ENCODE data around the gene TIAL1.
A peak's percentile ranks its signal among the peaks of the same experiment; 100 is the strongest.
"Not testable (repeated sequence)": the region's sequence is repeated elsewhere in the genome, so short reads cannot be mapped to it uniquely, and the experiment has no call there.

Gene TIAL1

DNA sequence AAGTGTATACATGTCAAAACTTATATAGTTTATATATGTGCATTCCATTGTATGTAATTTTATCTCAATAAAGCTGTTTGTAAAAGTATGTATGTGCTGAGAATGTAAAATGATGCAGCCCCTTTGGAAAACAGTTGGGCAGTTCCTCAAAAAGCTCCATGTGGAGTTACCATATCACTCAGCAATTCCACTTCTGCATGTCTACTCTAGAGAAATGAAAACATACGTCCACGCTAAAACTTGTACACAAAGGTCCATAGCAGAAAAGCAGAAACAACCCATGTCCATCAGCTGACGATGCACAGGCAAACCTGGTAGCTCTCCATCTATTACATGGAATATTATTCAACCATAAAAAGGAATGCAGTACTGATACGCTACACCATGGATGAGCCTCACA is 45.9 kb downstream of the TIAL1 start:
- DNase-seq (ENCODE audit: low read depth in 2 of 3, low spot score in 2 of 3), result no peak

DNA sequence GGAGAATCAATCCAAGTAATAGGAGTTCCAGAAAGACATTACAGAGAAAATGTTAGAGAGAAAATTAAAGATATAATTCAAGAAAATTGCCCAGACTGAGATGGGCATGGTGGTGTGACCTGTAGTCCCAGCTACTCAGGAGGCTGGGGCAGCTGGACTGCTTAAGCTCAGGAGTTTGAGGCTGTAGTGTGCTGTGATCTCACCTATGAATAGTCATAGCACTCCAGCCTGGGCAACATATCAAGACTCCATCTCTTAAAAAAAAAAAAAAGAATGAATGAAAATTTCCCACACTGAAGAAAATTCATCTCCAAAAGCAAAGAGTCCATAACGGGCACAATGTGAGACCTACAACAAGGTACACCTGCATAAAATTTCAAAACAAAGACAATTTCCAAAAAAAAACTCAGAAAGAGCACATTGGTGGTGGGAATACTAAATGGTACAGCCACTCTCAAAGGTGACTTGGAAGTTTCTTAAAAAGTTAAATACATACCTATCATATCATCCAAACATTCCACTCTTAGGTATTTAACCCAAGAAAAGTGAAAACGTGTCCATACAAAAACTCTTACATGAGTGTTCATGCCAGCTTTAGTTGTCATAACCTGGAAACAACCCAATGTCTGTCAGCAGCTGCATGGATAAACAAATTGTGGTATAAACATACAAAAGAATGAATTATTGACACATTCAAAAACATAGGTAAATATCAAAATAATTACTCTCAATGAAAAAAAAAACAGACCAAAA is 47.3 kb downstream of the TIAL1 start:
- no peak for DNase-seq (ENCODE audit: low read depth in 2 of 3, low spot score in 2 of 3)

DNA sequence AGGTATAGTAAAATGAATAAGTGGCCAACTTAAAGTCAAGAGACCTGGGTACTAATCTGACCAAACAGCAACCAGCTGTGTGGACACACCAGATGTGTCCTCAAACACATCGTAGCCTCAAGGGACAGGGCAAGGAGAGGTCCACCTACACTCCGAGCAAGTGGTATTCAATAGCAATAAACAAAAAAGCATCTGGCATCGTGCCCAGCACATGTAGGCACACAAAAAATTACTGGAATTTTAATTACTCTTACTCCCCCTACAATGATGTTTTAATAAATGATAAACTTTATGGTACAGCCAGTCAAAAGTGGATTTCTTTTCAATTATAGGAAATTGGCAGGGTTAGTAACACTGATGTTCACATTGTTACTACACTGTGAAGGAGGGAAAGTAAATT is 50.8 kb downstream of the TIAL1 start:
- DNase-seq (ENCODE audit: low read depth in 2 of 3, low spot score in 2 of 3), result no peak

DNA sequence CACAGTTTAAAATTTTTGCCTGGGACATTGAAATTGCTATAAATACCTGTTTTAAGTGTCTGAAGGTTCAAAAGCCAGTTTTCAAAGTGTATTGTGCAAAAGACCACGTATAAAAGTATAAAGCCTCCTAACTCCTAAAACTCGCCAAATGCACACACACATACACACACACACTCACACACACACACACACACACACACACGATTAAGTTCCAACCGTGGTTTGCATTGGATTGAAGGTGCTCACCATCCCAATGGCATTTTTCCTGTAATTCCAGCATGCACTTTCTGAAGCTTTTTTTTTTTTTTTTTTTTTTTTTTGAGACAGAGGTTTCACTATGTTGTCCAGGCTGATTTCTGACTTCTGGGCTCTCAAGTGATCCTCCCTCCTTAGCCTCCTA is 51.5 kb downstream of the TIAL1 start:
- no peak for DNase-seq (ENCODE audit: low read depth in 2 of 3, low spot score in 2 of 3)

DNA sequence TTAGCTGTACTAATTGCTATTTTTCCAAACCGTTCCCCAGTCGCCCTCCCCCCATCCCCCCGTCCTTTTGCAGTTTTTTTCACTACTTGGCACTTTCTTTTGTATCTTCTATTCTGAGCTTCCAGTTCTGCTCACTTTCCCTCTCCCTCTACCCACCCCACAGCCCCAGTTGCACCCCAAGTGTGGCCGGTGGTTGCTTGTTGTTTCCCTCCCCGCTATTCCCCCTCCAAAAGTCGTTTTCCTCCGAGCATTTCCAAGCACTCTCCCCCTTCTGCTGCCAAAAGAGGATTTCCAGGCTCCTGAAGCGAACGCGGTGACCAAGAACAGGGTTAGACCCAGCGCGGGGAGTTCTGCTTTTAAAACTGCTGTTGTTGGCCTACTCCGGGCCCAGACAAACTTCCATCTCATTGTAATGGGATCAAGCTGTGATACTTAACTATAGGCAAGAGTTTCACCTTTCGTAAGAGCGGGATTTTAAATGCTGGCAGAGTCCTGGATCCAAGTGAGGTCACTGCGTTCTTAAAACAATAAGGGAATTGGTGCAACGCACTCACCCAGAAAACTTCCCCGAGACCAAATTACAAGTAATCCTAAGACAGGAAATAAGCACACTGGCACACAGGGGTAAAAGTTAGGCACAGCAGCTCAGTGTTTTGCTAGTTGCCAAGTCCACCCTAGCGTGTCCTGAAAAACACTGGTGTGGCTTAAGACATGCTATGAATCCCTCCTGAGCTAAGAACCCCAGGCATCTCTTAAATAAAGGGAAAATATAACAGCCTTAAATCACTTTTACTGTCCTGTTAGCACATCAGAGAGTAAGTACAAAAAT is 52.7 kb downstream of the TIAL1 start:
- DNase-seq (ENCODE audit: low read depth in 2 of 3, low spot score in 2 of 3), result no peak

DNA sequence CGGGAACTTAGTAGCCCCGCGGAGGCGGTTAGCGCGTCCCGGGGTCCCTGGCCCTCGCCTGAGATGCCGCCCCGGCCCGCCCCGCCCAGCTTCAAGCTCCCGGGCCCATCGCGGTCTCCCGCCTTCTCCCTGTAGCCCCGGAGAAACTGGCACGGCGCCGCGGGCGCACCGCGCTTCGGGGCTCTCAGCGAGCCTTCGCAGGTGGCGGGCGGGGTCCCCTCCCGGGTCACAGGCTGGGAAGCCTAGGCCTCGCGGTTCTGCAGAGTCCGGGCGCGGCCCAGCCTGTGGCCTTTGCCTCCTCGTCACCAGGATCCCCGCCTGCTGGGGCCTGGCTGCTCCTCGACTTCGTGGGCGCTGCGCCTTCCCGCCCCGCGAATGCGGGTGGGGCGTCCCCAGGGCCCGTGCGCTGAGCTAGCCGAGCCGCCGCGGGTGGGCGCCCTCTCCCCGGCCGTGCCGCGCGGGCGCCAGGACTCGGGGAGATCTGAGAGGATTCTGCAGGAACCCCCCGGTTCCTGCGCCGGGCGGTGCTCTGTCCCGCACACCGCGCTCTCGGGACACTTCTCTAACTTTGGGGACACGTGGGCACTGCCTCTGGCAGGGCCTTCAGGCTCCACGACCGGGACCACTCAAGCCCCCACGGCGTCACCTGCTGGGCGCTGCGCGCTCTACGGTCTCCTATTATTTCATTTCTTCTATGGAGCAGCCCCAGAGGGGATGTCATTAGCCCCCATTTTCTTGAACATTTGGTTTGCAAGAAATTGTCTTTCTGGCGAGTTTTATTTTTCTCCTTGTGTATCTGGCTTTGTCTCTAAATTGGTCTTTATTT is 53.6 kb downstream of the TIAL1 start:
- DNase-seq (ENCODE audit: low read depth in 2 of 3, low spot score in 2 of 3), result peak; percentile 35 to 70 (median 48)

DNA sequence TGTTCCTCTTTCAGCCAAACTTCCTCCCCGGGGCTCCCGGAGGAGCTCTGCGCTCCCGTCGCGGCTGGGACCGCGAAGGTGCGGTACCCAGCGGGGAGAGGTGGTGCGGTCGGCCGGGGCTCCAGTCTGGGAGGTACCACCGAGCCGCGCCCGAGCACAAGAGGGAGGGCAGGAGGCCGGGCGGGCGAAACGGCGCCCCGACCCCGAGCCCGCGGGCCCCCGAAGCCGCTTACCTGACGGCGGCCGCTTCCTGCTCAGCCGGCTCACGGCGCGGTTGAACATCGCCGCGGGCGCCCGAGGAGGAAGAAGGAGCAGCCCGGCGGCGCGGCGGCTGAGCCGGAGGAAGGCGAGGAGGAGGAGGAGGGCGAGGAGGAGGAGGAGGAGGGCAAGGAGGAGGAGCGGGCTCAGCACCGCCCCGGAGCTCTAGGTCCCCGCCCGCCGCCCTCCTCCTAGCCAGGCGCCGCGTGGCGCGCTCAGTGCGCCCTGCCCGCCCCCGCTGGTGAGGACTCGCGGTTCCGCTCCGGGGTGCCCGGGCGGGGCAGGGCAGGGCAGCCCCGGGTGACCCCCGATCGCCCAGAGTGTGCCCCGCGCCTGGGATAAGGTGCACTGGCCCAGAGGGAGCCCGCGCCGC is 54.3 kb downstream of the TIAL1 start, which contains the start of gene RGS10:
TSS of gene RGS10 (minus strand) at position 363 of the 631 bp plus-strand sequence. CDS start at position 282, 81 bp downstream.
- DNase-seq (ENCODE audit: low read depth in 2 of 3, low spot score in 2 of 3), result peak in 2 of 3 experiments; percentile 56 to 79

DNA sequence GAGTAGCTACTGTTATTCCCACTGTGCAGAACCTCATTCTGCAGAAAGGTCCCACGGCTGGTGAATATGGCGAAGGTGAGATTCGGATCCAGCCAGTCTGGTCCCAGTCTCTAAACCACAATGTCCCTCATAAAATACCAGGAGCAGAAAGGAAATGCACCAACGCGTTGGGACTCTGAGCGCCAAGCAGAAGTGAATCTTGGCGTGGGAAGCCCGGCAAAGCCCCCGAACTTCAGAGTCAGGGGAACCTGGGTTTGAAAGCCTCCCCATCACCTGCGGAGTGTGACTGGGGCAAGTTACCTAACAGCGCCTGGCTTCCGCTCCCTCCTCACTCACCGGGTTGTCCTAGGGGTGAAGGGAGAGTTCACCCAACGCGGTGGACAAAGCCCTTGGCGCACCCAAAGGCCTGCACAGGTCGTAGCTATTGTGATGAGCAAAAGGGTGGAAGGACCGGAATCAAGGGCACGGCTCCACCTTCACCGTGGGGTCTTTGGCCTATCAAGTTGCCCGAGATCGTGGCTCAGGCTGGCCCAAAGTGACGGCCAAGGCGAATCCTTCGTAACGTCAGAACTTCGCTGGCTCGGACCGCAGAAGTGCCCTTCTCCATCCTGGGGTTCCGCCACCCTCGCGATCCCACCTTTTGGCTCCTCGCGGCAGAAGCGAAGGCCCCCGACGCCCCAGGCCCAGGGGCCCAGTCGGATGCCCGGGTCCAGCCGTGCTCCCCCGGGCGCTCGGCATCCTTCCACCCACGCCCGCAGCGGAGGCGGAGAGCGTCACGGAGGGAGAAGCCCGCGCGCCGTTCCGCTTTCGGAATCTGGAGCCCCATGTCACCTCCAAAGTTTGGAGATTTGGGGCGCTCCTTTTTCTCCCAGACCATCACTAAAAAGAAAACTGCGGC is 55.1 kb downstream of the TIAL1 start:
- peak in 1 of 3 experiments; percentile 34 for DNase-seq (ENCODE audit: low read depth in 2 of 3, low spot score in 2 of 3)

DNA sequence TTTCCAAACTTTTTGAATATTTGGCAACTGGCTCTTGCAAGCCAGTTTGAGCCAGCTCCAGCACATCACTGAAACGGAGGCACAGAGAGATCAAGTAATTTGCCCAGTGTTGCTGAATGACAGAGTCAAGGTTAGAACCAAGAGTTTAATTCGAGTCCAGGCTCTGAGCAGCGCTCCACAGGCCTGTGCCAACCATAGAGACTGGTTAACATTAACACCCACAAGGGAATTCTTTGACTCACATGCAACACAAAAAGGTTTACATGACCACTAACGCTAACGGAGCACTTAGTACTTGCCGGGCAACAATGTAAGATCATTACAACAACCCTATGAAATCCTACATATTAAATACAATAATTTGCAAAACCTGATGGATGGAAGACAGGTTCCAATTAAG is 55.7 kb downstream of the TIAL1 start:
- no peak for DNase-seq (ENCODE audit: low read depth in 2 of 3, low spot score in 2 of 3)

DNA sequence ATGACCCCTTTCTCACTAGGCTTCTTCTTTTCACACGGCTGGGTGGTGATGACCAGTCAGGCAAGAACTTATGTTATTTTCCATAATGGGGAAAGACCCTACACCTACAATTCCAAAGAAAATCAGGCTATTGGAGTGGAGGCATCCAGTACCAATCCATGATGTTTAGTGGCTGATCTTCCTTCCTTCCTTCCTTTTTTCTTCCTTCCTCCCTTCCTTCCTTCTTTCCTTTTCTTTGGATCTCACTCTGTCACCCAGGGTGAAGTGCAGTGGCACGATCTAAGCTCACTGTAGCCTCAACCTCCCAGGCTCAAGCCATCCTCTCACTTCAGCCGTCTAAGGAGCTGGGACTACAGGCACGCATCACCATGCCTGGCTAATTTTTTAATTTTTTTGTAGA is 56.7 kb downstream of the TIAL1 start:
- DNase-seq (ENCODE audit: low read depth in 2 of 3, low spot score in 2 of 3), result no peak

DNA sequence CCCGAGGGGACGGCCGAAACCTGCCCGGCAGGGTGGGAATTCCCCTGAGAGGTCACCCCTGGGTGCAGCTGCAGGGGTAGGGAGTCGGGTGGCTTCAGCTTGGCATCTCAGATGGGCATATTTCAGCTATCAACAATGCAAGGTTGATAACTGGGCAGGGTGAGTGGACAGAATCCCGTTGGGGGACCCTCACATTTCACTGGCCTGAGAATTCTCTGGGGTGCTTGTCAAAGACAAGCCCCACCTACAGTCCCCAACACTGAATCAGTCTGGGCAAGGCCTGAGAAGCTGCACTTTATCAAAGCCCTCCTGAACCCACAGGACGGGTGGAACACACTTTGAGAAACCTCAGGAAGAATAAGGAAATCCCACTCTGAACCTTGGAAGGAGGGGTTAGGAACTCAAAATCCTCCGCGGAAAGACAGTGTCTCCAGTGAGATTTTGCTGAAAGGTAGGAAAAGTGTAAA is 57.4 kb downstream of the TIAL1 start:
- no peak for DNase-seq (ENCODE audit: low read depth in 2 of 3, low spot score in 2 of 3)

DNA sequence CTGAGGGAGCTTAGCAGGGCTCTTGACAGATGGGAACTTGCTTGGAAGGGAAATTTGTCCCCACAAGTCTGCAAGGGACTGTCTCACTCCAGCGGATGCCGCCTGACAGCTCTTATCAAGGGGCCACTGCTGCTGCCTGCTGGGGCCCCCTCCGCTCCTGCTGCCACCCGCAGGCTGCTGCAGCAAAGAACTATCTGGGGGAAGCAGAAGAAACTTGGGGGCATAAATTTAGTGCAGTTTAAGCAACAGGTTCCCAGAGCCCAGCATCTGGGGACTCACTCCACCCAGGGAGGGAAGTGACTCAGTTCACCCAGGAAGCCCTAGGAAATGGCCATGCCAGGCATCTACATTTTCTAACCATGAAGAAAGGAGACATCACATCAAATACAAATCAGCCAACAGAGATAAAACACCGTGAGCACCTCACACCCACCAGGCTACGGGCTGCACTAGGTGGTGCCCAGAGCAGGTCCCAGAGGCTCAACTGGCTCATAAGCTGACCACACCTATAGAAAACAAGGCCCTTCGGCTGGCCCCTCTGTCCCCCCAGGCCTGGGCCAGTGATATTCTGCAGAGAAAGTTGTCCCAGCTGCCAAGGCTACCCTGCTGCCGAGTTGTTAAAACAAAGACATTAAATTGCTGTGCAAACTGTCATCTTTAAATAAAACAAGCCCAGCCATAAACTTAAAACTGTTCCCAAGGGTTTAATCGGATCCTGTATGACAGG is 58.0 kb downstream of the TIAL1 start:
- DNase-seq (ENCODE audit: low read depth in 2 of 3, low spot score in 2 of 3), result no peak

DNA sequence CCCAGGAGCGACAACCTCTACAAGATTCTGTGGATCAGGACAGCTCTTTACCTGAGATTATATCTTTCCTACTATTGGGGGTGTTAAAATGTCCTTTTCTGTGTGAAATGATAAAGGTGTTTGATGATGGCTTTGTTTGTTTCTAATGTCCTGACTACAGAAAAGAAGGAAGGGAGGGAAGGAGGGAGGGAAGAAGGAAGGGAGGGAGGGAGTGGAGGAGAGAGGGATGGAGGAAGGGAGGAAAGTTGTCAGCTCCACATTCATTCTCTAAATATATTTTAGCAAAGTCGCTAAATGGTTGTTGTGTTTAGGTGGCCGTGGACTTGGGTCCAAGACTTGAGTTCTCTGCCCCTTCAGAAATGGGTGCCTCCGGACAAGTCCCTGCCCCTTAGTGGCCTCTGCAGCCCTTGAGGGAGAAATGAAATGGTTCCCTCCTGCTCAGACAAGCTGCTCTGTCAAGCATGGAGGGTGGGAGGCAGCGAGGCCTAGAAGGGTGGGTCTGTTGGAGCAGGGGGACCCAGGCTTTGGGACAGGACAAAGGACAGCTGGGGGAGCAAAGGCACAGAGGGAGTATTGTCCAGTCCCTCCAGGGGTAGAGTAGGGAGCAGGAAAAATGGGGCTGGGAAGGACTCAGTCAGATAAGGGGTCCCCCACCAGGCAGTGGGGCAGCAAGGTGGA is 58.7 kb downstream of the TIAL1 start:
- no peak for DNase-seq (ENCODE audit: low read depth in 2 of 3, low spot score in 2 of 3)

DNA sequence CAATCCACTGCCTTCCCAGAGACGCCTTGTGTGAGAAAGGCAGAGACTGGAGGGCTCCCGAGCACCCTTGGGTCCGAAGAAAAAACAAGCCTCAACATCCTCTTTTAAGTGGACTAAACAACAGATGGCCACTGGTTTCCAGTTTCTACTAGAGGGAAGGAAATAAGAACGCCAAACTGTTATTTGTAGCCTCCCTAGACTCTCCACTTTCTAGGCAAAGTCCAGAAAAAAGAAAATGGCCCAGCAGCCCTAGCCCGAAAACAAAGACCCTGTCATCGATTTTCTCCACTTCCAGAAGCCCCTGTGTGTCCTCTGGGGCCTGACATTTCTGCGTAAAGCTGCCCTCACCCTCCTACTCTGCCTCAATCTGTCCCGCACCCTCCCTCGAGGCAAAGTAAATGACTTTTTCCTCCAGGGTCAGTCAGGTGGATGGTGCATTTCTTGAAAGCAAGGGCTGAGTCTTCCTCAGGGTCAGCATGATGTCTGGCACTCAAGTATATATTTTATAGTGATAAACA is 60.2 kb downstream of the TIAL1 start:
- no peak for DNase-seq (ENCODE audit: low read depth in 2 of 3, low spot score in 2 of 3)

DNA sequence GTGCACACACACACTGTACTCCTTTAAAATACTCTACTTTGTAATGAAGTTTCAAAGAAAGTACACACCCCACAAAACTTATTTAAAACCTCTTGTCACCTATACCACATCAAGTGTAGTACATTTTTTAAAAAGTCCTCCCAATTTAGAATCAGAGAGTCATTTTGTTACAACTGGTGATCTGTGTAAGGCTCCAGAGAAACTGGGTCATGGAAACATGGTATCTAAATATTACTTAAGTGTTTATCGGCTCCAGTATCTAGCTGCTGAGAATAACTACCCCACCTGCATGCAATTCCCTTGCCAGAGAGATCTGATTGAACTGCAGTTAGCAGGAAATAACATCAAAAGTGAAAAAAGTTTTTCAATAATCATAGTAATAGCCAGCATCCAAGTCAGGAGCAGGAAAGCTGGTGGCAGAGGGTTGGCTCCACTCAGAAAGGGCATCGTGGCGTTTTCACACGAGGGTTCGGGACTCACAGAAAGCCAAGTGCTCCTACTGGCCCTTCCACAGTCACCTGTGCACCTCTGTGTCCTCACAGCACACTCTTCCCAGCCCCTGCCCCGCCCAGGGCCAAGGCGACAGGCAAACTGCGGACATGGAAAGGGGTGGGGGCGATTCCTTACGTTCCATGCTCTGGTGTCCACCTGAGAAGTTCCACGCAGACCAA is 60.8 kb downstream of the TIAL1 start:
- no peak for DNase-seq (ENCODE audit: low read depth in 2 of 3, low spot score in 2 of 3)

DNA sequence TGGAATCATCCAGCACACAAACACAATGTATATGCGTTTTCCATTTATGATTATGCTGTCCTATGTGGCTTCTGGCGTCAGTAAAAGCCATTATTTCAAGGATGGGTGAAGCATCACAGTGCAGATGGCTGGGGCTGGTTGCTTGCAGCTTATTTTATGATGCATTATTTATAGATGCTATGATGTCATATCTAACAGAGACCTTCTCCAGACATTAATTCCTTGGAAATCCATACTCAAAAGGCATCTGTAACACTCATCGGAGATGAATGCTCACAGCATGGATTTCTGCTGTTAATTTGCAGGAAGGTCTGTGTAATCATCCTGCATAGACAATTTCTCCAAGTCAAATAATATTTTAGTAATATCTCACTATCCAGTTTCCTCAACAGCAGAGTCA is 61.5 kb downstream of the TIAL1 start:
- DNase-seq (ENCODE audit: low read depth in 2 of 3, low spot score in 2 of 3), result no peak

DNA sequence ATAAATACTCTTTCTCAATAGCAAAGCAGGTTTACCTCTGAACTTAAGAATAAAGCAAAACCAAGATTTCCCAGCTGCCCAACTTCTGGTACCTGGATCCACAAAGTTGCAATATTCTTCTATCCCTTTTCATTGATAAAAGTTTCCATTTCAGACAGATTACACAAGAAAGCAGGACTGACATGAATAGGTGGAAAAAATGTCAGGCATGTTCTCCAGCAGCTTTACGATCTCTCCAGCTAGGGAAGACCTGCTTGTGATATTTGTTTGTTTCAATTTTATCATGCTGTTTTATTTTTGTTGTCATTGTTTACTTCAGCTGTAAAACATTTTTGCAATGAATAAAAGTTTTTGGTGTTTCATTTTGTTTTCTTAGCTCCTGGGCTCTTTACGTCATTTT is 63.3 kb downstream of the TIAL1 start:
- DNase-seq (ENCODE audit: low read depth in 2 of 3, low spot score in 2 of 3), result no peak

DNA sequence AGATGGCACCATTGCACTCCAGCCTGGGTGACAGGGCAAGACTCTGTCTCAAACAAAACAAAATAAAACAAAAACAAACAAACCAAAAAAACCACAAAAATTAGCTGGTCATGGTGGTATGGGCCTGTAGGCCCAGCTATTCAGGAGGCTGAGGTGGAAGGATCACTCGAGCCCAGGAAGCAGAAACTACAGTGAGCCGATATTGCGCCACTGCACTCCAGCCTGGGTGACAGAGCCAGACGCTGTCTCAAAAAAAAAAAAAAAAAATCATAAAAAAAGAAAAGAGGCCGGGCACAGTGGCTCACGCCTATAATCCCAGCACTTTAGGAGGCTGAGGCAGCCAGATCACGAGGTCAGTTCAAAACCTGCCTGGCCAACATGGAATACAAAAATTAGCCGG is 64.0 kb downstream of the TIAL1 start:
- not testable (repeated sequence) for DNase-seq (ENCODE audit: low read depth in 2 of 3, low spot score in 2 of 3)
